HepG2 (cell line): Measurements from ENCODE around the gene ASAP2. TPM values are rescaled to one million over a fixed set of nuclear protein-coding genes. Genes with fewer than 3 reads are reported as not detected.

Experiments used
- ATAC-seq: fragments of 200-7000 bp; cut with Tn5 transposase; 3 replicates; pipeline ENCODE4 v1.9.1; 2020; ENCODE audit warnings: mild to moderate bottlenecking, moderate library complexity
- BruUV-seq: library from RNA; stranded (reverse); fragments of 400-500 nt; replicated peaks from 2 replicates; lab custom pipeline; 2021; lab: Mats Ljungman, UMichigan
- CTCF ChIA-PET: fragments of 300-600 bp; formaldehyde crosslinking; extraction: SDS; loops from one replicate; lab custom pipeline; 2021; ENCODE audit warnings: low total read pairs, inconsistent platforms, low intra/inter-chr PET ratio; lab: Yijun Ruan, JAX
- POLR2A ChIA-PET: fragments of 350-600 bp; sonication (Branson Sonifier 250); formaldehyde crosslinking; loops from one replicate; lab custom pipeline; 2020; ENCODE audit warnings: antibody characterized with exemption, inconsistent platforms; lab: Yijun Ruan, JAX
- DNase-seq: peaks from one replicate; pipeline ENCODE4 v3.0.0-alpha.2; 2015; ENCODE audit warnings: low spot score
- FAIRE-seq: peaks from 3 replicates; lab custom pipeline; 2011; peaks lifted over from hg19 to GRCh38; lab: Jason Lieb, UNC
- H2AFZ ChIP-seq: one replicate; pipeline ENCODE4 v1.6.1; 2011; ENCODE audit warnings: low read length, inconsistent platforms
- H3K27ac ChIP-seq: fragments of 300-600 bp; 3 replicates; pipeline ENCODE4 v1.8.0; 2011; ENCODE audit warnings: mixed run types, mild to moderate bottlenecking, mixed read lengths, low read length, inconsistent platforms; ENCODE audit not compliant: insufficient read depth; ENCODE audit errors: extremely low read length
- H3K27me3 ChIP-seq, 2 experiments: fragments of 200-600 bp in 1 of 2; 2 replicates in 1 of 2; 3 replicates in 1 of 2; pipeline versions ENCODE4 v1.6.0 to v1.8.0; 2011; ENCODE audit warnings: low read length in 2 of 2, mild to moderate bottlenecking in 2 of 2, moderate library complexity in 2 of 2, inconsistent platforms in 1 of 2; ENCODE audit not compliant: insufficient read depth in 2 of 2, control insufficient read depth in 1 of 2
- H3K36me3 ChIP-seq, 2 experiments: fragments of 200-600 bp in 1 of 2; replicated peaks in 1 of 2; 2 replicates in 1 of 2; 3 replicates in 1 of 2; pipeline versions ENCODE4 v1.5.1 to v1.8.0; 2011; ENCODE audit warnings: low read length in 2 of 2, inconsistent platforms in 1 of 2; ENCODE audit not compliant: insufficient read depth in 2 of 2, control insufficient read depth in 1 of 2
- H3K4me1 ChIP-seq: 2 replicates; pipeline ENCODE4 v1.5.1; 2012; ENCODE audit warnings: low read length, inconsistent platforms; ENCODE audit not compliant: insufficient read depth
- H3K4me2 ChIP-seq: 2 replicates; pipeline ENCODE4 v1.6.0; 2011; ENCODE audit warnings: low read depth, low read length, inconsistent platforms
- H3K4me3 ChIP-seq, 3 experiments: fragments of 200-600 bp in 1 of 3; sonication (generic), shearing (Covaris generic) in 1 of 3; replicated peaks in 1 of 3; 2 replicates each; pipeline ENCODE4 v1.5.1; 2011 to 2016; ENCODE audit warnings: low read length in 3 of 3, inconsistent platforms in 2 of 3, low read depth in 2 of 3, mild to moderate bottlenecking in 2 of 3, control low read depth in 1 of 3, mixed read lengths in 1 of 3; ENCODE audit not compliant: insufficient read depth in 1 of 3
- H3K79me2 ChIP-seq: one replicate; pipeline ENCODE4 v1.6.1; 2011; ENCODE audit warnings: low read length, inconsistent platforms; ENCODE audit not compliant: insufficient read depth
- H3K9ac ChIP-seq: 2 replicates; pipeline ENCODE4 v1.6.0; 2011; ENCODE audit warnings: mild to moderate bottlenecking, low read depth, low read length, inconsistent platforms; ENCODE audit not compliant: insufficient read depth
- H3K9me3 ChIP-seq: 2 replicates; pipeline ENCODE4 v1.5.1; 2012; ENCODE audit warnings: mild to moderate bottlenecking, low read length
- H4K20me1 ChIP-seq: 2 replicates; pipeline ENCODE4 v1.6.0; 2011; ENCODE audit warnings: inconsistent platforms, mild to moderate bottlenecking, low read length, moderate library complexity; ENCODE audit not compliant: insufficient read depth
- MAFF ChIP-seq: IDR thresholded peaks from 2 replicates; pipeline ENCODE4 v1.6.1; 2011; ENCODE audit warnings: low read depth, low read length, improper control_type of control experiment
- MAFK ChIP-seq, 2 experiments: IDR thresholded peaks in 1 of 2; conservative IDR thresholded peaks in 1 of 2; 2 replicates each; pipeline ENCODE4 v1.6.1; 2011; ENCODE audit warnings: improper control_type of control experiment in 2 of 2, low read length in 2 of 2
- SRSF1 ChIP-seq: fragments of 200-400 bp; formaldehyde crosslinking; optimal IDR thresholded peaks from 2 replicates; pipeline ENCODE3; 2017; ENCODE audit warnings: mild to moderate bottlenecking, low read depth, low read length, moderate library complexity
- ZNF30 ChIP-seq: sonication (generic); formaldehyde crosslinking; IDR thresholded peaks from 2 replicates; pipeline ENCODE4 v1.5.0; 2020; ENCODE audit warnings: mild to moderate bottlenecking, missing genetic modification reagents
- WGBS: methylation state at CpG from one replicate; pipeline ENCODE4 v1.1.6; 2017; ENCODE audit warnings: low lambda C conversion rate; 5-methylcytosine and 5-hydroxymethylcytosine counted together
- in situ Hi-C: cut with HindIII; loops from 2 replicates; pipeline ENCODE4 v1.10.0; 2017; ENCODE audit warnings: low pct_unique_long_range_greater_than_20kb; ENCODE audit not compliant: extremely low pct_ligation_motif_present
- intact Hi-C: fragments of 100-400 bp; cut with micrococcal nuclease; formaldehyde crosslinking; loops from one replicate; pipeline ENCODE4 v1.10.0; 2022; ENCODE audit not compliant: unreplicated experiment
- polyA plus RNA-seq, 8 experiments: library from polyadenylated mRNA; depleted of rRNA in 3 of 8; stranded (reverse) in 7 of 8; unstranded in 1 of 8; fragments of >200 nt; fragmentation: Illumina TruSeq in 4 of 8; extraction: Trizol in 4 of 8; gene quantifications; 2 replicates each; pipeline versions ENCODE4 v1.2.1 to v1.2.3, GENCODE V29; 2011 to 2016; ENCODE audit warnings: low read depth in 4 of 8, missing spikeins in 1 of 8, mixed read lengths in 1 of 8; ENCODE audit not compliant: insufficient read depth in 1 of 8
- total RNA-seq, 5 experiments: library from RNA; depleted of rRNA; stranded (reverse); fragments of >200 nt; fragmentation: Illumina TruSeq; extraction: Trizol; gene quantifications; 2 replicates each; pipeline ENCODE4 v1.2.3, GENCODE V29; 2016; ENCODE audit warnings: low read depth in 1 of 5

Gene ASAP2
- total and polyA plus RNA-seq, 2 of the 13 experiments (the other 11 are each of a cell fraction or from before 2014, with no cell fraction given): 7.3 to 22.3 TPM

GRCh38 chr2:9360701-9361100, 154.1 kb downstream of the ASAP2 start:
- intact Hi-C loops (no loop called here), in situ Hi-C loops (no loop called here)
- Histone ChIP-seq H3K36me3 (peaks cover 11 to 35% of the 10 kb centered on the region in 2 experiments), H3K27me3 (no peaks in the 10 kb centered on the region), H4K20me1 (no peaks in the 10 kb centered on the region), H2AFZ (no peak overlapping the region), H3K4me3 (no peak overlapping the region), H3K4me1 (peaks cover 31% of the 10 kb centered on the region), H3K79me2 (no peaks in the 10 kb centered on the region), H3K9me3 (no peaks in the 10 kb centered on the region), H3K9ac (no peak overlapping the region), H3K4me2 (no peak overlapping the region), H3K27ac (no peak overlapping the region)
- FAIRE-seq (no peak), DNase-seq (no peak), ATAC-seq (no peak)
- 93% methylated on average over 2 of the region's 2 CpGs for WGBS
- ChIA-PET POLR2A (no interaction called here), CTCF (no interaction called here)
- no TSS peak for BruUV-seq
- no peak for TF ChIP-seq SRSF1

- Histone ChIP-seq H3K9me3 (no peaks in the 10 kb centered on the region), H3K79me2 (no peaks in the 10 kb centered on the region), H3K4me1 (peaks cover 28% of the 10 kb centered on the region), H3K27ac (peak overlapping the region; percentile 41), H3K27me3 (no peaks in the 10 kb centered on the region), H2AFZ (no peak overlapping the region), H3K9ac (no peak overlapping the region), H3K4me3 (no peak overlapping the region), H3K36me3 (peaks cover 5 to 44% of the 10 kb centered on the region in 2 experiments; a peak in 4 of 5 replicates), H3K4me2 (no peak overlapping the region), H4K20me1 (no peaks in the 10 kb centered on the region)
- TF ChIP-seq MAFK (conservative IDR thresholded peaks at IDR 0.05 in 1 of 2, IDR thresholded peaks at IDR 0.05 in 1 of 2; ENCODE audit: low read length in 2 of 2): peak; percentile 59 to 77; a peak in 3 of 4 replicates
- TF ChIP-seq ZNF30: no peak
- TF ChIP-seq MAFF: peak; percentile 61
- ATAC-seq (no peak), FAIRE-seq (no peak), DNase-seq (no peak)
- CTCF ChIA-PET: no interaction called here
- in situ Hi-C loops (no loop called here), intact Hi-C loops (no loop called here)
- BruUV-seq: no TSS peak
- 88% methylated on average over 4 of the region's 4 CpGs for WGBS
- POLR2A ChIA-PET: interaction anchor here (1.1 to 2.4 kb wide), 6 partner anchors 14 to 130 kb away, joined by 3 to 20 read pairs (median 8); partner anchors contain the start of genes CPSF3 and ITGB1BP1
Observed at GRCh38 chr2:9364373-9364772, 157.8 kb downstream of the ASAP2 start.
